PFSK-1 (cell line): ENCODE data around the gene MSLN.

ENCODE experiments used
- FOXP2 ChIP-seq: optimal IDR thresholded peaks from 2 replicates; pipeline ENCODE3; 2011; ENCODE audit warnings: borderline replicate concordance, control low read depth, inconsistent platforms; ENCODE audit not compliant: insufficient read depth; ENCODE audit errors: extremely low read length, extremely low read depth
- POLR2AphosphoS5 ChIP-seq: IDR thresholded peaks from 2 replicates; pipeline ENCODE4 v1.6.1; 2012; ENCODE audit warnings: low read depth, mild to moderate bottlenecking, control low read depth, low read length, moderate library complexity
- SIN3A ChIP-seq: IDR thresholded peaks from 2 replicates; pipeline ENCODE4 v1.6.1; 2012; ENCODE audit warnings: mild to moderate bottlenecking, low read length, moderate library complexity, borderline replicate concordance; ENCODE audit not compliant: insufficient read depth
- TF ChIP-seq, protein P1 (sequence below), 2 experiments: IDR thresholded peaks; 2 replicates each; pipeline versions ENCODE4 v1.6.1 to v1.8.0; 2011 to 2012; ENCODE audit warnings: low read depth in 2 of 2, low read length in 2 of 2, control low read depth in 1 of 2, inconsistent platforms in 1 of 2, mild to moderate bottlenecking in 1 of 2, moderate library complexity in 1 of 2; ENCODE audit not compliant: insufficient read depth in 1 of 2

GRCh38 chr16:732332-732731, 28.2 kb upstream of the MSLN start:
- TF ChIP-seq POLR2AphosphoS5 (no peak), SIN3A (no peak), FOXP2 (no peak)
- TF ChIP-seq, protein P1, sequence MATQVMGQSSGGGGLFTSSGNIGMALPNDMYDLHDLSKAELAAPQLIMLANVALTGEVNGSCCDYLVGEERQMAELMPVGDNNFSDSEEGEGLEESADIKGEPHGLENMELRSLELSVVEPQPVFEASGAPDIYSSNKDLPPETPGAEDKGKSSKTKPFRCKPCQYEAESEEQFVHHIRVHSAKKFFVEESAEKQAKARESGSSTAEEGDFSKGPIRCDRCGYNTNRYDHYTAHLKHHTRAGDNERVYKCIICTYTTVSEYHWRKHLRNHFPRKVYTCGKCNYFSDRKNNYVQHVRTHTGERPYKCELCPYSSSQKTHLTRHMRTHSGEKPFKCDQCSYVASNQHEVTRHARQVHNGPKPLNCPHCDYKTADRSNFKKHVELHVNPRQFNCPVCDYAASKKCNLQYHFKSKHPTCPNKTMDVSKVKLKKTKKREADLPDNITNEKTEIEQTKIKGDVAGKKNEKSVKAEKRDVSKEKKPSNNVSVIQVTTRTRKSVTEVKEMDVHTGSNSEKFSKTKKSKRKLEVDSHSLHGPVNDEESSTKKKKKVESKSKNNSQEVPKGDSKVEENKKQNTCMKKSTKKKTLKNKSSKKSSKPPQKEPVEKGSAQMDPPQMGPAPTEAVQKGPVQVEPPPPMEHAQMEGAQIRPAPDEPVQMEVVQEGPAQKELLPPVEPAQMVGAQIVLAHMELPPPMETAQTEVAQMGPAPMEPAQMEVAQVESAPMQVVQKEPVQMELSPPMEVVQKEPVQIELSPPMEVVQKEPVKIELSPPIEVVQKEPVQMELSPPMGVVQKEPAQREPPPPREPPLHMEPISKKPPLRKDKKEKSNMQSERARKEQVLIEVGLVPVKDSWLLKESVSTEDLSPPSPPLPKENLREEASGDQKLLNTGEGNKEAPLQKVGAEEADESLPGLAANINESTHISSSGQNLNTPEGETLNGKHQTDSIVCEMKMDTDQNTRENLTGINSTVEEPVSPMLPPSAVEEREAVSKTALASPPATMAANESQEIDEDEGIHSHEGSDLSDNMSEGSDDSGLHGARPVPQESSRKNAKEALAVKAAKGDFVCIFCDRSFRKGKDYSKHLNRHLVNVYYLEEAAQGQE (IDR thresholded peaks at IDR 0.05; ENCODE audit: insufficient read depth in 1 of 2, low read depth in 2 of 2, low read length in 2 of 2): no peak
